HG03565 (cell line): ENCODE results near the gene SUSD3.

Experiments used
- ATAC-seq: cut with Tn5 transposase; IDR thresholded peaks from one replicate; pipeline ENCODE4 v1.9.1; 2021; ENCODE audit warnings: mild to moderate bottlenecking, moderate library complexity; ENCODE audit not compliant: unreplicated experiment

SUSD3 gene

DNA sequence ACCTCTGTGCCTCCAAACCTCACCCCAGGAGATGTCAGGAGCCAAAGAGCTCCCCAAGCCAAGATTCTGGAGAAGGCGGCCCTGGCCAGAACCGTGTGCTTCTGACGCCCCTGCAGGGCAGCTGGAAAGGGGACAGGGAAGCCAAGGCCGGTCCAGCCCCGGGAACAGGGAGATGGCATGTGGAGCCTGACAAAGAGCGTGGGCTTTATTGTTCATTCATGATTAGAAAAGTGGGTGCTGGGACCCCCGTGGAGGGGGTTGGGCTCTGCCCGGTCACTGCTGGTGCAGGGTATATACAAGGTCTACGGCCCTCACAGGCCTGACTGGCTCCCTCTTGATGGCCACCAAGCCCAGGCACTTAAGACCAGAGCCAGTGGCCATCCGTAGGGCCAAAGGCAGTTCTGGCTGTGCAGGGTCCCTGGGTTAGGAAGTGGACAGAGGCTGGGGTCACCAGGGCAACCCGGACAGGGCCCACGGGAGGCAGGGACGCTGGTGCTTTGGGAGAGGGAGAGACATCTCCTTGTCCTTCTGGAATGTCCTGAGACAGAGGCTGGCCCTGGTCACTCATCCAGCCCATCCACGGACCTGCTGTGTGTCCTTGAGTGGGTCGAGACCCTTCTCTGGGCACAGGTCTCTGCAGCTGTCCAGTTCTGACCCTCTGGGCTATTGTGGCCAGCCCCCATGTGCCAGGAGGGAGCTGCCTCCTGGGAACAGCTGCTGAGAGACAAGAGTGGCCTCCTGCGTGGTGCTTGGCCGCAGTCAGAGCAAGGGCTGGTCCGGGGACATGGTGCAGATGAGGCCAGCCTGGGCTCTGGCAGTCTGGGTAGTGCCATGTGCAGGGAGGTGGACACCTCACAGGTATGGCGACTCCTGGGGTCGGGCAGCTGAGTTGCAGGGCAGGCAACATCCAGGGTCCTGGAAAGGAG, 63.1 kb downstream of the SUSD3 start:
- no peak for ATAC-seq

DNA sequence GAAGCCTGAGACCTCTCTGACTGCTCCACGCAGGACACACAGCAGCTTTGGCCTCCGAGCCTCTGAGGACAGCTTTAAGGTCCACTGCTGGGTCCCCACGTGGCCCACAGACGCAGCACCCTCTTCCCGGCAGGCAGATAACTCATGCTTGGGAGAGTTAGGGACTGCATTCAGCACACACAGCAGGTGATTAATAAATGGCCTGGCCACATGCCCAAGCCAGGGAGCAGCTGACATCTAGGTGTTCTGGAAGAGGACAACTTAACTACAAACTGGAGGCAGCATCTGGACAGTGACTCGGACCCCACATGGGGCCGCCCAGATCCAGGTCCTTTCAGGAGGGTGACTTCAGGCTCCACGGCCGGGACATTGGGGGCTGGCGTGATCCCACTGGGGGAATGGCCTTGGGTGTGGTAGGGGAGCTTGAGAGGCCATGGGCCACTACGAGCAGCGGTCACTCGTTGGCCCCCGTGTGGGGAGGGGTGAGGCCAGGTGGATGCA, 64.3 kb downstream of the SUSD3 start:
- ATAC-seq = no peak

DNA sequence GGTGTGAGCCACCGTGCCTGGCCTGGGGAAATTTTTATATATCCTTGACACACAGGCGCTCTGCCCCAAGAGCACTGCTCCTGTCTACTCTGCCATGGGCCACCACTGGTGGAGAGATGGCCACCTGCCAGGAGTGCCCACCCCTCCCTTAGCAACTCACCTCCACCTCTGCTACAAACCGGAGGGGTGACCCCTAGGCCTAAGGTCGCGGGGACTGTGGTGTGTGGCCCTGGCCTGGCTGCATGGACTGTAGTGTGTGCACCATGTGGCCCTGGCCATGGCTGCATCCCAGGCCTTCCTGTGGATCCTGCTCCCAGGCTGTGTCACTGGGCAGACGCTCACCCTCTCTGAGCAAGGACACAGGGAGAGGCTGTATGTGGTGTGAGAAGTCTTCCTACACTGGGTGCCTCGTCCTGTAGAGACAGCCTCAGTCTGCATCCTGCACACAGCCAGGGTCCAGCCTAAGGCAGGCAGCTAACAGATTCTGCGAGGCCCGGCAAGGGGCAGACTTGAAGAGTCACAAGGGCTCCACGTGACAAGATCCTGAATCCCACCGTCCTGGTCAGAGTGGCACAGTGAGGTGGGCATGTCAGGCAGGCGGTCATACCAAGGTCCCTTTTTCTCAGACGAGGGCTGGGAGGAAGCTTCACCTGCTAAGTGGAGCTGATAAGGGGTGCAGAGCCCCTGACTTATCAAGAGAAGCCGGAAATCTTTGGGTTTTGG, 65.2 kb downstream of the SUSD3 start:
- no peak for ATAC-seq

DNA sequence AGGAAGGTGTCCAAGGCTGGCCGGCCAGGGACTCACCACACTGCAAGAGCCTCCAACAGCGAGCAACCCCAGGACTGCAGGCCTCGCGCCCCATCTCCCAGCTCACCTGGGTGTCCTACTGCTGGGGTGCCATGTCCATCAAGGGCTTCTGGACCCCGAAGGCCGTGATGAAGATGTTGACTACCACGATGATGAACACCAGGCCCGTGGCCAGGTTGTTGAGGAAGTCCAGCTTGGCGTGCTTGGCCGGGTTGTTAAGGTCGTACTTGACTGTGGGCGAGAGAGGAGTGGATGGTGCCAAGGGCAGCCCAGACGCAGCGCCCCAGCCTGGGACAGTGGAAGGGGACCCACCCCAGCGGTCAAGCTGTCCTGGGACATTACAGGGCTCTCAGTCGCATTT, 66.3 kb downstream of the SUSD3 start:
- ATAC-seq = no peak

DNA sequence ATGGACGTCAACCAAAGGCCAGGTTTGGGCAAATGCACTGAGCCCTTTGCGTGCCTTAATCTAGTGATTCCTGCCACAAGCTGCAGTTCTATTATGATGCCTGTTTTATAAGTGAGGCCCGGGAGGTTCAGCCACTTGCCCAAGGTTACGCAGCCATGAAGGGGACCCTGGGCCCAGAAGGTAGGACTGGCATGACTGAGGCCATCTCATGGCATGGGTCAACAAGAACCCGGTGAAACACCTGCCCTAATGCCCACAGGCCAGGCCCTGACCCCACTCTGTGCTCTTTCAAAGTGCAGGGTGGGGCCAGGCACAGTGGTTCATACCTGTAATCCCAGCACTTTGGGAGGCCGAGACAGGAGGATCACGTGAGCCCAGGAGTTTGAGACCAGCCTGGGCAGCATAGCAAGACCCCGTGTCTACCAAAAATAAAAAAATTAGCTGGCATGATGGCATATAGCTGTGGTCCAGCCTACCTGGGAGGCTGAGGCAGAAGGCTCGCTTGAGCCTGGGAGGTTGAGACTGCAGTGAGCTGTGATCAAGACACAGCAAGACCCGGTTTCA, 66.9 kb downstream of the SUSD3 start:
- no peak for ATAC-seq

DNA sequence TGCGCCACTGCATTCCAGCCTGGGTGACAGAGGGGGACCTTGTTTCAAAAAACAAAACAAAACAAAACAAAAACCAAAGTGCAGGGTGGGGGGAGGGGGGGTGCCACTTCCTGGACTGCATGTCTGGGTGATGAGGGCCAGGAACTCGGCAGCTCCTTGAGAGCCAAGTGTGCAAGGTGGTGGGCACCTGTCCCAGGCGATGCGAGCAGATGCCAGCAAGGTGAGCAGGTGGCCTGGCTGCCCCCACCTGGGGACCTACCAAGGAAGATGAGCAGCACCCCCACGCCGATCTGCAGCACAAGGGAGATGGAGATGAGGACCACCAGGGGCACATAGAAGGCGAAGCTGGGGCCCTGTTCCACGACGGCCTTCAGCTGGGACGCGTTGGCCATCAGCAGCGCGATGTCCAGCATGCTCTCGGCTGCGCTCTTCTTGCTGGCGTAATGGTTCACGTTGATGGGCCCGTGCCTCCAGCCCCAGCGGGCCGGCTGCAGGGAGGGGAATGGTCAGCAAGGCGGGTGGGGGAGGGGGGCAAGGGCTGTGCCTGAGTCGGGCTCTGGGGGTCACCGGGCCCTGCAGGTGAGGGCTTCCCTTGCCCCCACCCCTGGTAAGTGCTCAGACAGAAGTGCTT, 67.8 kb downstream of the SUSD3 start:
- no peak for ATAC-seq

DNA sequence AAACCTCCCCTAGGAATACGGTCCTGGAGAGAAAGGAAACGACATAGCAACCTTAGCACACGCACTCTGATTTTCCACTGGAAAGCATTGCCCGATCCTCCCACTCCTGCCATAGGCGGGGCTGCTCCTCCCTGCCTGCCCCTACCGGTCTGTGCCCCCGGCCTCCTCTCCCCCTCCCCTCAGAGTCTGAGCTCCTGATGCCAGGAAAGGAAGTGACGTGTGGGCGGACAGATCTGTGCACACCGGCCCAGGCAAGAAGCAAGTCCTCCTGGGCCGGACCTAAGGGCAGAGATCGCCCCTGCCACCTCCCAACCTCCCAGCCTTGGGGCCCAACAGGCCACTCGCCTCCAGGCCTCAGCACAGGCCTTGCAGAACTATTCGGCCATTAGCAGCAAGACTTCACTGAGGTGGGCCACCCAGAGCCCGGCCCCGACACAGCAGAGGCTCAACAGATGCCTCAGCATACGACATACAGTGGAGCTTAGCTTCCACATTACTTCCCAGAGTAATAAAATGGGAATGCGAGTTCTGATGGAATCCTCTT, 68.4 kb downstream of the SUSD3 start:
- ATAC-seq = no peak

DNA sequence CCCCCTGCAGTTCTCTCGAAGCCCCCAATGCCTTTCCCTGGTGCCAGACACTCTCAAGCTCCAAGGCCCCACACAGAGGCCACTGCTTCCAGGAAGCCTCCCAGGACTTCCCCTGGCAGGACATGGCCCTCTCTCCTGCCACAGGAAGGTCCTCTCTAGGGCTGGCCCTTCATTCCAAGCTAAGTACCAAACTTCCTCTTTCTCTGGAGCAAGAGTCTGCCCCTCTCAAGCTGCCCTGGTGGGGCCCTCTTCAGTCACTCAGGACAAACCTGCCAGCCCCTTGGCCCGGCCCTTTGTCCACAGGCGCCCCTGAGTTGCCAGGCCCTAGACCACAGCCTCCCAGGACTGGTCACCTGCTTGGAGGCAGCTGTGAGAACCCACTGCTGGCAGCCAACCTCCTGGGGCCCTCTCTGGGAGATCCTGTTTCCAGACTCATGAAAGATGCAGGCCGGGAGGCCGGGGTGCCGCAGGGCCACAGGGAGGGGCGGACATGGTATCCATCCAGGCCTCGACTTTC, 69.0 kb downstream of the SUSD3 start:
- ATAC-seq = no peak

DNA sequence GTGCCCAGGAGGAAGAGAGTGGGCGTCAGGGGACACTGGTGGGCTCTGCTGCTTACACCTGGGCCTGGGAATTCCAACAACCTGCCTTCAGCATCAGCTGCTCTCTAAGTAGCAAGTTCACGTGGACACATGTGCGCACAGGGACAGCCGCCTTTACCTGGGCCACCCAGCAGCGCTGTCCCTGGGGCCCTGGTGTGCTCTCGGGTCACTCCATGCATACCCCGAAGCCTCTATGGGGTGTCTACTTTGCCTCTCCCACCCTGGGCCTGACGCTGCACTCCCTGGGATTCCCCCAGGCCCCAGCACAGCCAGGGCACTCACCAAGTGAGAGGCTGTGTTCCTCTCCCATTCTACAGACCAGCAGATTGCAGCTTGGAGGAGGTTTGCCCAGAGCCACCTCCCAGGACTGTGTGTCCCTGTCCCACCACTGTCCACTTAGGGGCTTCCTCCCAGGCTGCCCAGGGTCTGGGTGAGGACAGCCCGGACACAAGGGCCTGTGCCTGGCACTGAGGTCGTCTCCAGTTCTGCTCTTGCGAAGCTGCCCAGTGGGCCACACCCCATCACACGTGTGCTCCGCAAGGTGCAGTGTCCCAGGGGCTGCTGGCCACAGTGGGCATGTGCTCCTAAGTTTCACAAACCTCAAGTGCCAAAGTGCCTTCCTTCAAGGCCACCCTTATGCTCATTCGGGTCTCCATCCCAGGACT, 69.7 kb downstream of the SUSD3 start:
- no peak for ATAC-seq

DNA sequence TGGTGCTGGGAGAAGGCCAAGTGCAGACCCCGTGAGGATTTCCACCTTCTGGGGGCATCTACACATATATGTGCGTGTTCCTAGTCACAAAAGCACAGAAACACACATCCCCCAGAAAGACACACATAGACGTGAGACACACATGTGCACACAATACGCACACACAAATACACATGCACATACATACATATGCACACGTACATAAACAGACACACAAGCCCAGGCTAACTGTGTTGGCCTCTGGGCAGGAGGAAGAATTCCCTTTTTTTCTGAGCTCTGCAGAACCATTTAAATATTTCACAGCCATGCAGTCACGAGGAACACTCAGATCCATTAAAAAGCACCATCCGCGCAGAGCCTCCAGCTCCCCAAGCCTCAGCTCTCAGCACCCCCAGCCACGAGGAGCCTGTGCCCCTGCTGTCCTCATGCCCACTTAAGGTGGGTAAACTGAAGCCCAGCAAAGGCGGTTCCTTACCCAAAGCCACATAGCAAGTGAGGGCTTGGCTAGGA, 70.3 kb downstream of the SUSD3 start:
- no peak for ATAC-seq

DNA sequence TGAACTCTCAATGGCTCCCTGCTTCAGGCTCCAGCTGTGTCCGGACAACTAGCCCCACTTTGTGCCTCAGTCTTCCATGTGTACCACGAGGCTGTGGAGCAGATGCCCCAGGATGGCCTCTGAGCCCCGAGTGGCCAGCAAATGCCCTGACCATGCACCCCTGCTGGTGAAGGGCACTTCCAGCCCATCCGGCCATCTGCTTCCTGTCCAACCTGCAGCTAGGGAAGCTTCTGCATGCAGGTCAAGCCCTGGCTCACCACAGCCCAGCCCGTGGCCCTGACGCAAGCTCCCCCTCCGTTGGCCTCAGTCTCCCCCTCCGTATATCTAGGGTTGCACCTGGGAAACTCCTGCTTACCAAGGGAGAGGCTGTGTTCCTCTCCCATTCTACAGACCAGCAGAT, 70.8 kb downstream of the SUSD3 start:
- ATAC-seq = no peak

DNA sequence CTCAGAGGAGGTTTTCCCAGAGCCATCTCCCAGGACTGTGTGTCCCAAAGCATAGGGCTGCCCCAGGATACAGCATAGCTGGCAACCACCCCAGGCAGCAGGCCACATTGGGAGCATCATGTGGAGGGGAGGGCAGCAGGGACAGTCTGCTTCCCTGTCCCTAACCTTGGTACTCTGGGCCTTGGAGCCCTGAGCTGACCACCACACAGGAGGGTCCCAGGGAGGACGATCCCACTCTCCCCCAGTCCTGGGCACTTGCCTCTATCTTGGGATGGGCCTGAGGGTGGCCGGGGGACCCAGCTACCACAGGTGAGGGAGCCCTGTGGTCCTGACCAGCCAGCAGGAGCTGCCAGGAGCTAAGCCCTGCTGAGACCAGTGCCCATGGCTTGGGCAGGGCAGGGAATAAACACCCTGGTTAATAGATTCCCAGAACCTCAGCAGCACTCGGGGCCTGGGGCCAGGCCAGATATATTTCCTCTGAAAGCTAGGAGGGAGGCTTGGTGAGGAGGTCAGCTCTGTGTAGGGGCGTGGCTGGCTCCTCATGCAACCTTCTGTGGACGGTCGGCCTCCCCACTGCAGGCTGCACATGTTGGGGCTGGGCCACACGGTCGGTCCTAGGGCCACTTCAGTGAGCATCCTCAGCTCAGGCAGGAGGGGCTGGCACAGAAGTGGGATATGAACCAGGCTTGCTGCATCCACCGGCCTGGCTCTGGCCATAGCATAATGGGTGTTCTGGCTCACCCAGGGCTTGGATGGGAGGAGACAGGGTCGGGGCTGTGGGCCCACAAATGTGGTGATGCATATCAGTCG, 71.4 kb downstream of the SUSD3 start:
- ATAC-seq = no peak

DNA sequence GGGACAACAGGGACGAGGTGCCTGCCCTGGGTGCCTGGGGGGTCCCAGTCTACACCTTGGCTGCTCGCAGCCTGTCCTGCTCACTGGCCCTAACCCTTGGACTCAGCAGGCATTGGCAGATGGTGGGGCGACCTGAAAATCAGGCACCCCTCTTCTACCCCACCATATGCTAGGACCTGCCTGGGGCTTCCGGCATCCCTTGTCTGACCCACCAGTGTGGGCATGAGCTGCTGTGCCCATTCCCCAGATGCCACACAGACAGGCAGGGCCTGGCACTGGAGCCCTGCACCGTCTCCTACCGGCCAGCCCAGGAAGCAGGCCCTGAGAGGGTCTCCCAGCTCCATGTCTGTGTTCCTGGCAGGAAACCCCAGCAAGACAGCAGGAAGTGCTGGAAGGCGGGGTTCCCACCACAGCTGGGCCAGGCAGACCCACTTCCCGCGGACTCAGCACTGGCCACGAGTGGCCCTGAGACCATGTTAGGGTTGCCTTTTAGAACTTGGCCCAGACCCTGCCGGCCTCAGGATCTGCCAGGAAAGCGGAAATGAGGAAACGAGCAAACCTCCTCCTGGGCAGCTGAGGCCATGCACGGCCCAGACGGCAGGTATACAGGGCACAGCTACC, 72.5 kb downstream of the SUSD3 start:
- no peak for ATAC-seq

DNA sequence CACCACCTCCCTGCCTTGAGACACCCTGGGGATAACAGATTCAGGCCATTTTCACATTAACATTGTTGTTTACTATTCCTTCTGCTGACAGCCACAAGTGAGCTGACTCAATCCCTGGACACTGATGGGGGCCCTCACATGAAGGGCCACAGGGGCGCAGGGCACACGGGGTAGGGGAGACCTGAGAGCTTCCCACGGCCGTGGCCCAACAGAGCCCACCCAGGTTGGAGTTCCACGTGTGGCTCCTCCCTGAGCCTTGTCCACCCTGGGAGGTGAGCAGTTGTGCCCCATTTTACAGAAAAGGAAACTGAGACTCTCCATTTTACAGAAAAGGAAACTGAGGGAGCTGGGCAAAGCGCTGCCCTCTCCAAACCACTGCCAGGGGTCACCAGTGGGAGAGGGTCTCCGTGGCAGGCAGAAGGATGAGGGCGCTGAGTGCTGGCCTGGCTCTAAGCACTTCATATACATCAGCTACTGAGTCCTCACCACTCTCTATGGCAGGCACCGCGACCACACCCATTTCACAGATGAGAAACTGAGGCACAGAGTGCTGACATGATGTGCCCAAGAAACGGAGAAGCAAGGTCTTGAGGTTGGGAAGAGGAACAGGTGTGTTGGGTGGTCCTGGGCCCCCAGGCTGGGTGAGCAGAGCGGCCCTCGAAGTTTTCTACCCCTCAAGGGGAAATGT, 73.2 kb downstream of the SUSD3 start:
- no peak for ATAC-seq

DNA sequence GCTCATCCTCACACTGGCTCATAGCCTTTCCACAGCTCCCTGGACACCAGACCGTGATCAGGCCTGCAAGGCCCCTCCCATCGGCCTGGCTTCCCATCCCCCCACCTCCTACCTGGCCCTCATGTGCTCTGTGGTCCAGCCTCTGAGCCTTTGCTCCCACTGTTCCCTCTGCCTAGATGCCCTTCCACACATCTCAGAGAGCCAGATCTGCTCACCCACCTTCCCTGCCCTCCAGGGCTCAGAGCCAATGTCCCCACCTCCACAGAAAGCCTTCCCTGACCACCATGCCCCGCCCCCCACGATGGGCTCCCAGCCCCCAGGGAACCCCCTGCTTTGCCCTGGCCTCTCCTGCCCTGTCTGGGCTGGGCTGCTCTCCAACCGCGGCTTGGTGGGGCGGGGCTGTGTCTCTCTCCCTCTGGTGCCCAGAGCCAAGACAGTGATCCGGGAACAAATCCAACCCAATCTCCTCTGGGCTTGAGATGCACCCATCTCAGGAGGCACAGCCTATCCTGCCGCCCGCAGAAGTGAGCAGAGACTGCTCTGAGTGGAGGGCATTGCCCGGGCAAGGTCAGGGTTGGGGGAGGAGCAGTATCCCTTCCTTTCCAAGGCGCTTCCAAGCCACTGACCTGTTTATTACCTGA, 73.9 kb downstream of the SUSD3 start:
- no peak for ATAC-seq

DNA sequence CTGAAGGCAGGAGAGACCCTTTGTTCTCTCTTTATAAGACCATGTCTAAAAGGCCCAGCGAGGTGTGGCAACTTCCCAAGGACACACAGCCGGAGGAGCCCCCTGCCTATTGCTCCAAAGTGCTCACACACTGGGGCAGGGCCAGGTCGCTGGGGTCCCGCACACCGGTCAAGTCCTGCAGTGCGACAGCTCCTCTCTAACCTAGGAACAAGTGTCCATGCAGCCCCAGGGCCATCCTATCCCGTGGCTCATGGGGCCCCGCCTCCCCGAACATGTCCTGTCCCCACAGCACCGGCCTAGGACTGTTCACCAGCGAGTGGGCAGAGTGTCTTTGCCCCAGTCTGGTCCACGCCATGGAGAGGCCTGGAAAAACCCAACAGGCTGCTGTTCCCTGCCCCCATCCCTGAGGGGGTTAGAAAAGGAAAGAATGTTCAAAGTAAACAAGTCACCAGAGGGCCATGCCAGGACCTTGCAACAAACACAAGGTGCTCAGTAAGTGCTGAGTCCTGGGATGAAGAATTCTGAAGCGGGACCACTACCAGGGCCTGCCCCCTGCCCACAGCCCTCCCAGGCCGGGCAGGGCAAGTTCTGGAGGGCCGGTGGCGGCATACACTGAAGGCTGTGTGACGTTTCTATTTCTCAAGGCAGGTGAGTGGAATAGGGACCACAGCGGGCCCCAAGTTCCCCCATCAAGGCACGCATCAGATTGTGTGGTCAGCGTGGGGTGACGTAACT, 74.6 kb downstream of the SUSD3 start:
- peak; percentile 23 for ATAC-seq

DNA sequence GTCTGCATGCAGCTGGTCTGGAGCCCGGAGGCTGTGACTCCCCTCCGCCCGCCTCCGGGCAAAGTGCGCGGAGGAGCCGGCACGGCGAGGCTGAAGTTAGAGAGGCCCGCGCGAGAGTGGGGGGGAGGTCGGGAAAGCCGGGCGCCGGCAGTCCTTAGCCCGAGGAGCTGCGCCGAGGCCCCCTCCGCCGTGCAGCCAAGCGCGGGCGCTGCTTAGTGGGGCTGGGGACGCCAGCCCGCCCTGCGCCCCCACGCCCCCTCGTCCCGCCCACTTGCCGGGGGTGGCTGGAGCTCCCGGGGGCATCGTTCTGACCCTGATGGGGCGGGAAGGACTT, 75.1 kb downstream of the SUSD3 start:
- peak; percentile 0 for ATAC-seq
